ENCODE measurements around the gene SOHLH1.

GRCh38 chr9:135661816-135662560 lies 37.3 kb downstream of the SOHLH1 start:
- TF ChIP-seq ZNF384 (IDR thresholded peaks at IDR 0.05) (no peak), FOXK2 (IDR thresholded peaks at IDR 0.05) (no peak), BHLHE40 (IDR thresholded peaks at IDR 0.05; ENCODE audit: borderline replicate concordance) (no peak), NFRKB (IDR thresholded peaks at IDR 0.05) (no peak), ELF4 (IDR thresholded peaks at IDR 0.05) (no peak), SP1 (IDR thresholded peaks at IDR 0.05) (no peak), FOXM1 (IDR thresholded peaks at IDR 0.05; ENCODE audit: borderline replicate concordance) (no peak), FOXA1 (IDR thresholded peaks at IDR 0.05) (no peak)

Data from HEK293T (cell line).